ENCODE data around the gene STK11IP.

STK11IP gene

DNA sequence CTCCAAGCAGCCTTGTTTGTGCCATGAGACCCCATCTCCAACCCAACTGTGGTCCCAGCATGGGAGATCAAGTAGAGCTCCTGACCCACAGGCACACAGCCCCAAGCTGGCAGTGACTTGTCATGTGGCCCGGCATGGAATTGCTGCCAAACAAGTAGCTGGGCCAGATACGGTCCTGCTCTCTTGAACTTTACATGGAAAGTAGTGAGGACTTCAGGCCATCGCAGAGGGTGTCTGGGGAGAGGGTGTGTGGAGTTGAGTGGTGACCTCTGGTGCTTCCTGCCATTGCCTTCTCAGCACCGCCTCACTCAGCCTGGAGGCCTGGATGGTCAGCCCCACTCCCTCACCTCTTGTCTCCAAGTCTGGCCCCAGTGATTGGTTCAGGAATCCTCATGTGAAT lies 18.9 kb downstream of the STK11IP start:
- no peaks in the 10 kb centered on the region for H3K9me3 Mint-ChIP-seq
- H3K27ac Mint-ChIP-seq: peak overlapping the region; percentile 30
- H3K36me3 Mint-ChIP-seq: no peaks in the 10 kb centered on the region
- no peak overlapping the region for H3K4me3 Mint-ChIP-seq
- peaks cover 11% of the 10 kb centered on the region for H3K4me1 Mint-ChIP-seq
- ATAC-seq (no peak), DNase-seq (ENCODE audit: low spot score in 2 of 2) (no peak)

DNA sequence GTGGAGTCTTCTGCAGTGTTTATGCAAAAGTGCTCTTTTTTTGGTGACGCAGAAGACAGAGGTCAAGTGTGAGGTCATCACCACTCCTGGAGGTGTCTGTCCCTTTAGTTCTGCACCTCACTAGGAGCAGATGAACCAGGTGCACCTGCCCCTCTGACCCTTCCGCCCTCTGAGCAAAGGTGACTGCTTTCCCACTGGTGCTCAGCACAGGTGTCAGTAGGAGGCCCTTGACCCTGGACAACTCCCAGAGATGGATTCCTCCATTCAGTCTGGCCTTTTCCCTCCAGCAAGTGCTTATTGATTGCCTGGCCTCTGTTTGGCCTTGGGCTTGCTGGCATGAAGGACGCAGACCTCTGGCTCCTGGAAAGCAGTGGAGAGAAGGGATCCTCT lies 21.1 kb downstream of the STK11IP start:
- no peak overlapping the region for H3K4me3 Mint-ChIP-seq
- H3K9me3 Mint-ChIP-seq: no peaks in the 10 kb centered on the region
- H3K27ac Mint-ChIP-seq: no peak overlapping the region
- DNase-seq (ENCODE audit: low spot score in 2 of 2) (no peak), ATAC-seq (no peak)
- H3K36me3 Mint-ChIP-seq: no peaks in the 10 kb centered on the region
- no peaks in the 10 kb centered on the region for H3K4me1 Mint-ChIP-seq

DNA sequence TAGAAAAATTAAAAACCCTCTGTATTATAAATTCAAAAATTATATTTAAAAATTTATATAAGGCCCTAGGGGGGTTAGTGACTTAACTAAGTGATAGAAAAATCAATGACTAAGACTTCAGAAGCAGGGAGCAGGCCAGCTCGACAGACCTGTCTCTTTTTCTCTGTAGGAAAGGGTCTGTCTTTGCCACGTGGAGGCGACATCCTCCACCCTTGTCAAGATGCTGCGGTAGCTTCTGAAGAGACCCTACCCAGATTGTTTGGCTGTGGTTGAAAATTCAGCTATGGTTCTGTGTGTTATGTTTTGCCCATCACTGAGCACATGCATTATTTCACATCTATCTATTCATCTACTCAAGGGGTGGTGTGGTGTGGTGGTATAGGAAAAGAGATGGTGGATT lies 21.6 kb downstream of the STK11IP start:
- H3K4me1 Mint-ChIP-seq: no peaks in the 10 kb centered on the region
- no peaks in the 10 kb centered on the region for H3K36me3 Mint-ChIP-seq
- DNase-seq (ENCODE audit: low spot score in 2 of 2) (no peak), ATAC-seq (no peak)
- no peak overlapping the region for H3K27ac Mint-ChIP-seq
- no peak overlapping the region for H3K4me3 Mint-ChIP-seq
- H3K9me3 Mint-ChIP-seq: no peaks in the 10 kb centered on the region

DNA sequence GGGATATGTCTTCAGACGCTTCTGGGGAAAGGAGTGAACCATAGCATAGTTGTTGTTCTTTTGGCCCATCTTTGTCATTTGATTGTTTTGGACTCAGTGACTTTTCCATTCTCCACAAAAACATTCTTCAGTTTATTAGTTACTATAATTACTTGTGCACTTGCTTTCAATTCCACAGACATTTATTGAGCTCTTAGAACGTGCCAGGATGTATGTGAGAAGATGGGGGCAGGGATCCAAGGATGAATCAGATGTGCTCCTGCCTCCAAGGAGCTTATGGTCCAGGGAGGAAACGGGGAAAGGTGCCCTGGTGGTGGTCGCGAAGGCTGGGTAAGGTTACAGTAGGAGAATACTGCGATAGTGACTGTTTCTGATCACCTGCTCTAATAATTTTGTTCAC lies 22.9 kb downstream of the STK11IP start:
- Mint-ChIP-seq H3K4me1 (no peaks in the 10 kb centered on the region), H3K4me3 (no peak overlapping the region), H3K27ac (no peak overlapping the region), H3K36me3 (no peaks in the 10 kb centered on the region), H3K9me3 (no peaks in the 10 kb centered on the region)
- ATAC-seq (no peak), DNase-seq (ENCODE audit: low spot score in 2 of 2) (no peak)

DNA sequence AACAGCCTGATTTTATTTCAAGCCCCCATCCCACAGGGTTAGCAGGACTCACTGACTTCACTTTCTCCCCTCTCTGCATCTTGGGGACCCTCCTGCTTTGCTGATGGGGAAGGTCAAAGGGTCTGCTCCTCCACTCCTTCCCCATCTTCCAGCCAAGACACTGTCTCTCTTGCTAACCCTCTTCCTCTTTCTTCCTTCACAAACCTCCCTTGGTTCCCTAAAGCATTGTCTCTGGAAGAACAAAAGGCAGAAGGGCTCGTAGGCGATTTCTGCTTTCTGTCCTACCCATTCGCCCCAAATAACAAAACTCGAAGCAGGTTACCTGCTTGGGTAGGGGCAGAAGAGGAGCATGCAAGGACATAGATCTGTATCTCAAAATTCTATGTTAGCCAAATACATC lies 24.3 kb downstream of the STK11IP start:
- H3K27ac Mint-ChIP-seq: no peak overlapping the region

DNA sequence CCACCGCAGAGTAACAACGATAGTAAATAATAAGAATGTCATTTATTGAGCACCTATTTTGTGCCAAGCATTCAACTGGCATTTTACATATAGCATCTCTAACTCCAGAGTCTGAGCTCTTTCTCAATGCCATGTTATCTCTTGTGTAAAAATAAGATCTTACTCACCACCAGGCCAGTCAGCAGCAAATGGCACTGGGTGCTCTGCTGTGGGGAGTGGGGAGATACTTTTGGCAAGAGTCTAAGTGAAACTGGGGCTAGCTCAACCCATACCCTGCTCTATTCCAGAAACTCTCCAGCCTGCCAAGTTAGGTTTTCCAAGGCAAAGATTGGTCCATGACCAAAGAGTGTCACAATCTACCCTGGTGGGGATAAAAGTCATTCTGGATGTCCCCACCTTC lies 24.8 kb downstream of the STK11IP start:
- DNase-seq (ENCODE audit: low spot score in 2 of 2) (no peak), ATAC-seq (no peak)
- Mint-ChIP-seq H3K36me3 (no peaks in the 10 kb centered on the region), H3K4me3 (no peak overlapping the region), H3K4me1 (peaks cover 7% of the 10 kb centered on the region), H3K27ac (no peak overlapping the region), H3K9me3 (no peaks in the 10 kb centered on the region)

More for the DNA sequence above, 24.3 kb downstream of the STK11IP start:
- Mint-ChIP-seq H3K36me3 (no peaks in the 10 kb centered on the region), H3K4me1 (peaks cover 4% of the 10 kb centered on the region), H3K4me3 (no peak overlapping the region), H3K9me3 (no peaks in the 10 kb centered on the region)
- ATAC-seq (no peak), DNase-seq (ENCODE audit: low spot score in 2 of 2) (no peak)

DNA sequence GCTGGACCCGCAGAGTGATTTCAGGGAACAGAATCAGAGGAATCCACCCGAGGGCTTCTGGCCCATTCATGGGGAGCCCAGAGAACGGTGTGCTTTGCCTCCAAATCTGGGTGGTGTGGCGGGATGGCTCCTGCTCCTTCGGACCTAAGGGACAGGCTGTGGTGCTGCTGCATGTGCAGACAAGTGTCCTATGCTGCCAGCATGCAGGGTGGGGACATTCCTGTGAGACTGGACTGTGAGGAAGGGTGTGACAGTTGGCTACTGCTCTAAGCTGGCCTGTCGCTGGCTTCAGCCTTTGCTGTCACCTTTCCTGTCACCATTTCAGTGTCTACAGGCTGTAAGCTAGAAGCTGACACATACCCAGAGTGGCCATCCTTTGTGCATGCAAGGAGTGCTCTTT lies 26.9 kb downstream of the STK11IP start:
- Mint-ChIP-seq H3K4me1 (peaks cover 14% of the 10 kb centered on the region), H3K27ac (no peak overlapping the region)

DNA sequence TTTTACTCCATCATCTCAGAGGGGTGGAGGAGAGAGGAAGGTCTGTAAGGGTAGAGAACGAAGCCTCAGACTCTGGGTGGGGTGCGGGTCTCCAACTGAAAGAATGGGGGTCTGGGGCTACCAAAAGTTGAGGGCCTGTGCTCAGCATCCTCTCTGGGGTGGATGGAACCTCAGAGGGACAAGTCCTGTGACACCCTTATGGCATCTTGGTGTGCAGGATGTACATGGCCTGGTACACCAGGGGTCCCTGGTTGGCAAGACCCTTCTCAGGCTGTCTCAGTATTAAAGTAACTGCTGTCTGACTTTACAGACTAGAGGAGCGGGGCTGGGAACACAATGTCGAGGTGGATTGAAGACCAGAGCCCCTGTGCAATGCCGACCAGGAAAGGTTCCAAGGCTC lies 27.5 kb downstream of the STK11IP start:
- H3K9me3 Mint-ChIP-seq: no peaks in the 10 kb centered on the region
- no peak overlapping the region for H3K27ac Mint-ChIP-seq
- ATAC-seq (no peak), DNase-seq (ENCODE audit: low spot score in 2 of 2) (no peak)
- H3K4me1 Mint-ChIP-seq: peaks cover 14% of the 10 kb centered on the region
- no peak overlapping the region for H3K4me3 Mint-ChIP-seq
- no peaks in the 10 kb centered on the region for H3K36me3 Mint-ChIP-seq

More for the DNA sequence above, 26.9 kb downstream of the STK11IP start:
- Mint-ChIP-seq H3K9me3 (no peaks in the 10 kb centered on the region), H3K4me3 (no peak overlapping the region), H3K36me3 (no peaks in the 10 kb centered on the region)
- DNase-seq (ENCODE audit: low spot score in 2 of 2) (no peak), ATAC-seq (peak; percentile 5)

DNA sequence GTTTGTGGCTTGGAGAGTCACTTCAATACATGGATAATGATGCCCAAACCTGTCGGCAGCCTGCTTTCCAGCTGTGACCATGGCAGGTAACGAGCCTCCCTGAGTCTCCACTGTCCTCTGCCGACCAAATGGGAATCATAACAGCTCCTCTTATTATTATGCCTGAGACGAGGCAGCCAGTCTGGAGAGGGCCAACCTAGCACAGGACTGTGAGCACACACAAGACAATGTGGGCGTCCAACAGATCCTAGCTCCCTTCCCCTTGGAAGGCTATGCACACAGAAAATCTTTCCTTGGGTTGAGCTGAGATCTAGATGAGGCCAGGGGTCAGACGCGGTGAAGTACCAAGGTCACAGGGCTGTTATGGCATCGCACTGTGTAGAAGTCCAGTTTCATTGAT lies 28.9 kb downstream of the STK11IP start:
- H3K36me3 Mint-ChIP-seq: no peaks in the 10 kb centered on the region
- no peaks in the 10 kb centered on the region for H3K9me3 Mint-ChIP-seq
- ATAC-seq (no peak), DNase-seq (ENCODE audit: low spot score in 2 of 2) (no peak)
- peaks cover 19% of the 10 kb centered on the region for H3K4me1 Mint-ChIP-seq
- H3K27ac Mint-ChIP-seq: peak overlapping the region; percentile 71
- H3K4me3 Mint-ChIP-seq: peak overlapping the region; percentile 69

DNA sequence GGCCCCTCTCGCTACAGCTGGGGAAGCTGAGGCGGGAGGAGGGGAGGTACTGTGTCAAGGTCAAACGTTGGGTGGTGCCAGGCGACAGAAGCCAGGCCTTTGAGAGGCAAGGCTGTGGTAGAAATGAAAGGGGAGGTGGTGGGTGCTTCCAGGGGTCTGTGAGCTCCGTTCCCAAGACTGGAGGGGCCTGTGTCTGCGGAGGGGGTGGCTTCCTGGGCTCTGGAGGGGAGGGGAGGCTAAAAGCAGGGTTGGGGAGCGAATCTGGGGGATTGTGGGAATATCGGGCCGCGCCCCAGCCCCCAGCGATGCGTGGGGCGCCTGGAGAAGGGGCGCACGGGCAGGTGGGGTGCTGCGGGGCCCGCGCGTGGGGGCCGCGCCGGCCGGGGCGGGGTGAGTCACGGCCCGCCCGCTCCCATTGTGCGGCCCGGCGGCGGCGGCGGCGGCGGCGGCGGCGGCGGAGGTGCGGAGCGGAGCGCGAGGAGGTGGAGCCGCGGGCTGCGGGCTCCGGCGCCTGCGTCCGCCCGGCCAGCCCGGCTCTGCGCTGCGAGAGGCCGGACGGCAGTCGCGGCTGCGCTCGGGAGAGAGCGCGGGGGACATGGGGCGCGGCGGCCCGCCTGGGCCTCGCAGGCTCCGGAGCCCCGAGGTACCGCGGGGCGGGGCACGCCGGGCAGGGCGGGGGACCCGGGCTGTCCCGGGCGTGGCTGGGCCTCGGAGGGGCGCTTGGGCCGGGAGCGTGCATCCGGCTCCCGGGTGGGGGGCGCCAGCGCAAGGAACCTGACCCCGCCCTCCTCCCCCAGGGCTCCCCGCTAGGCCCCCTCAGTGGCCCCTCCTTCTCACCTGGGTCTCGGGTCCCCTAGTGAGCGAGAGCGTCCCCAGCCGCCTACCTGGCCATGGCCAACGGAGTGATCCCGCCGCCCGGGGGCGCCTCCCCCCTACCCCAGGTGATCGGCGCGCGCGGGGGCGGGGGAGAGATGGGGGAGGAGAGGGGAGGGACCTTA lies 29.7 kb downstream of the STK11IP start, which contains the start of gene SLC4A3:
TSS of gene SLC4A3 (plus strand) at position 528 of the 998 bp plus-strand sequence. CDS start at position 891, 363 bp downstream.
- ATAC-seq (peak; percentile 42), DNase-seq (ENCODE audit: low spot score in 2 of 2) (no peak)
- H3K9me3 Mint-ChIP-seq: no peaks in the 10 kb centered on the region
- H3K4me1 Mint-ChIP-seq: peaks cover 19% of the 10 kb centered on the region
- peak within 1 kb of the TSS; percentile 69 for H3K4me3 Mint-ChIP-seq
- peak within 1 kb of the TSS; percentile 71 for H3K27ac Mint-ChIP-seq
- H3K36me3 Mint-ChIP-seq: no peaks in the 10 kb centered on the region

DNA sequence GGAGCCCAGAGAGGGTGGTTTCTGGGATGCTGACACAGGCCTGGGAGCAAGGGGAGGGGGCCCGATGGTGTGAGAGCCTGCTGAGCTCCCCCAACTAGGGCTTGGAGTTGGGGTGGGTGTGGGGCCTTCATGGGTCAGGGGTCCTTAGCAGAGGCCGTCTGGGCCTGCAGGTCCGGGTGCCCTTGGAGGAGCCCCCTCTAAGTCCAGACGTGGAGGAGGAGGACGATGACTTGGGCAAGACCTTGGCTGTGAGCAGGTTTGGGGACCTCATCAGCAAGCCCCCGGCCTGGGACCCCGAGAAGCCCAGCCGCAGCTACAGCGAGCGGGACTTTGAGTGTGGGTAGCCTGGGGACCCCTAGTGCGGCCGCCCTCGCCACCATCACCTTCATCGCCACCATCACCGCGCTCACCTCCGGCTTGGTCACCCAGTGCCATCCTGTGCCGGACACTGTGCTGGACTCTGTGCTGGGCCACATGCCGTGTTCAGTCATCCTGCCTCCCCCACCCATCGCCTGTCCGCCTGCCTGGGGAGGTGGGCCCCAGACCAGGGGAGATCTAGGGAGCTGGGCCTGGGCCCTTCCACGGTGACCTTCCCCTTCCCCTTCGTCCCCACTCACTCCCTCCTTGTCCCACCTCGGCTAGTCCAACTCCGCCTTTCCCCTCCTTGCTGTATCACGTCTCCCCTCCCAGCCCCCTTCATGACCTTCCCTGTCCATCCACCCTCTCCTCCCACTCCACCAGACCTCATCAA lies 30.8 kb downstream of the STK11IP start:
- no peak for ATAC-seq
- no peaks in the 10 kb centered on the region for H3K36me3 Mint-ChIP-seq
- H3K4me1 Mint-ChIP-seq: peaks cover 19% of the 10 kb centered on the region
- DNase-seq (ENCODE audit: low spot score in 2 of 2): no peak
- H3K4me3 Mint-ChIP-seq: peak overlapping the region; percentile 23
- no peak overlapping the region for H3K27ac Mint-ChIP-seq
- H3K9me3 Mint-ChIP-seq: no peaks in the 10 kb centered on the region

DNA sequence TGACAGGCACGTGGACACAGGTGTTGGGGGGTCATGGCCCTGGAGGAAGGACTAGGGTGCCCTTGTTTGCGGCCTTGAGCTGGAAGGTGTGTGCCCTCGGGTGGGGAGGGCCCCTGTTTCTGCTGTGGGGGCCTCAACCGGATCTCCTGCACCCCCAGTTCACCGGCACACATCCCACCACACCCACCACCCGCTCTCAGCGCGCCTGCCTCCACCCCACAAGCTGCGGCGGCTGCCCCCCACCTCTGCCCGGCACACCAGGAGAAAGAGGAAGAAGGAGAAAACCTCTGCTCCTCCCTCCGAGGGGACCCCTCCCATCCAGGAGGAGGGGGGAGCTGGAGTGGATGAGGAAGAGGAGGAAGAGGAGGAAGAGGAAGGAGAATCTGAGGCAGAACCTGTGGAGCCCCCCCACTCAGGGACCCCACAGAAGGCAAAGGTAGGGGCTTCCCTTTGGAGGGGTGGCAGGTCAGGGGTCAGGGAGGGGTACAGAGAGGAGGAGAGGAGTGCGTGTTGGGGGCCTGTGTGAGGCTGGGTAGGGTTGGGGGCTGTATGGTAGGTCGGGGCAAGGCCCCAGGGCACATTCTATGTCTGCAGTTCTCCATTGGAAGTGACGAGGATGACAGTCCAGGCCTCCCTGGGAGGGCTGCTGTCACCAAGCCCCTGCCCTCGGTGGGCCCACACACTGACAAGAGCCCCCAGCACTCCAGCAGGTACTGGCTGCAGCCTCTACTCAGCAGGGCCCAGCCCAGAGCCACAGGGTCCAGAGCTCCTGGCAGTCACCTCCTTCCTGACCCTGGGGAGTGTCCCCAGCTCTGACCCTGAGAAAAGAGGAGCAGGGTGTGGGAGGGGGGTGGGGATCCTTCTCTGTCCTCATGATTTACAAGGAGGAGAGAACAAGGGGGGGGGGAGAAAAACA lies 31.6 kb downstream of the STK11IP start:
- no peaks in the 10 kb centered on the region for H3K9me3 Mint-ChIP-seq
- DNase-seq (ENCODE audit: low spot score in 2 of 2): no peak
- no peaks in the 10 kb centered on the region for H3K36me3 Mint-ChIP-seq
- peak overlapping the region; percentile 23 for H3K4me3 Mint-ChIP-seq
- peaks cover 19% of the 10 kb centered on the region for H3K4me1 Mint-ChIP-seq
- no peak overlapping the region for H3K27ac Mint-ChIP-seq
- ATAC-seq: no peak

DNA sequence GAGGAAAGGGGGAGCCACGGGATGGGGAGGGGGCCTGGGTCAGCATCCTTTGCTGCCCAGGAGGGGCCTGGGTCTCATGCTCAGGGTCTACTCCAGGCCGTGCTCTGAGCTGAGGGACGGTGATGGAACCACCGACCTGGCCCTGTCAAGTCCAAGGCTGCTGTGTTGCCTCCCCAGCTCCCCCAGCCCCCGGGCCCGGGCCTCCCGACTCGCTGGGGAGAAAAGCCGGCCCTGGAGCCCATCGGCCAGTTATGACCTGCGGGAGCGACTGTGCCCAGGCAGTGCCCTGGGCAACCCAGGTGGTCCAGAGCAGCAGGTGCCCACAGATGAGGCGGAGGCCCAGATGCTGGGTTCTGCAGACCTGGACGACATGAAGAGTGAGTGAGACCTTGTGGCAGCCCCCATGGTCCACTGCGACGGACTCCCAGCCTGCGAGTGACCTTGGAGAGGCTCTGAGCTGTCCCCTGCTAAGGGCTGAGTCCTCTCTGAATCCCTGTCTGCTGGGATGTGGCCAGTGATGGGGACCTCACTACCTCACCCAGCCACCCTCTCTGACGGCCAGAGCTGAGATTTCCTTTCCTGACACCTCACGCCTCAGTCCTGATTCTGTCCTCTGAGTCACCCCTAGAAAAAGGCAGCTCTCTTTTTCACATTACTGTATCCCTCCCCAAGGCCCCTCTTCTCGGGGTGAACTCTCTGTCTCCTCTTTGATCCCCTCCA lies 32.5 kb downstream of the STK11IP start:
- DNase-seq (ENCODE audit: low spot score in 2 of 2) (no peak), ATAC-seq (peak; percentile 29)
- peaks cover 19% of the 10 kb centered on the region for H3K4me1 Mint-ChIP-seq
- H3K4me3 Mint-ChIP-seq: no peak overlapping the region
- H3K27ac Mint-ChIP-seq: no peak overlapping the region
- no peaks in the 10 kb centered on the region for H3K36me3 Mint-ChIP-seq
- no peaks in the 10 kb centered on the region for H3K9me3 Mint-ChIP-seq

DNA sequence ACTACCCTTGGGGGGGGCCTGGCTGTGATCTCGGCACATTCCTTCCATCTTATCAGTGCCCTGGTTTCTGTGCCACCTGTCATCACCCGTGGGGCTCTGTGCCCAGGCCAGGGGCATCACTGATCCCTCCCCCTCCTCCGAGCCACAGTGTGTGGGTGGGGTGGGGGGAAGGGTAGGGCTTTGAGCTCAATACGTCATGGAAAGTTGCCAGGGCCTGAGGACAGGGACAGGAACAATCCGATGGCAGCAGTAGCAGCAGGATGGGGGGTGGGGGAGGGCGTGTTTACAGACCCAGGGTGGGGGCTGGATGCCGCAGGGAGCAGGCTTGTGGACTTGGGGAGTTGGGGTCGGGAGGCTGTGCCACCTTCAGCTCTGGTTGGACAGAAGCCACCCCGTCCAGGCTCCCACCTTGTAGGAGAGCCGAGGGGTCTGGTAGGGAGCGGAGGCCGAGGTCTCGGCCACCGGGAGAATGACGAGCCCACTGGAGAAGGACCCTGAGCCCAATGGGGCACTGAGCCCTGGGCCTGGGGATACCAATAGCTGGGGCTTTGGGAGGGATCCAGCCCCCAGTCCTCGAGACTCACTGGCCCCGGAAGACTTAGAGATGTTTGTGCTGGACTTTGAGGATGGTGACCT lies 33.2 kb downstream of the STK11IP start:
- H3K27ac Mint-ChIP-seq: no peak overlapping the region
- no peaks in the 10 kb centered on the region for H3K36me3 Mint-ChIP-seq
- no peaks in the 10 kb centered on the region for H3K9me3 Mint-ChIP-seq
- no peak overlapping the region for H3K4me3 Mint-ChIP-seq
- DNase-seq (ENCODE audit: low spot score in 2 of 2) (no peak), ATAC-seq (no peak)
- H3K4me1 Mint-ChIP-seq: peaks cover 19% of the 10 kb centered on the region
